Astrocyte (in vitro differentiated cells and primary cell): ENCODE results near the gene SMAD3.

Source experiments
- CTCF ChIP-seq: IDR thresholded peaks from 2 replicates; pipeline ENCODE4 v1.5.1; 2011; ENCODE audit warnings: low read depth, mild to moderate bottlenecking, inconsistent platforms, low read length, moderate library complexity; ENCODE audit not compliant: insufficient read depth
- EZH2 ChIP-seq: IDR thresholded peaks from 2 replicates; pipeline ENCODE4 v1.6.1; 2012; ENCODE audit warnings: mild to moderate bottlenecking, low read length, inconsistent platforms; ENCODE audit not compliant: insufficient read depth

- TF ChIP-seq CTCF (no peak), EZH2 (no peak)
Measured at GRCh38 chr15:67127331-67127664, 61.9 kb downstream of the SMAD3 start.
